A673 (cell line): ENCODE data around the gene PRKAG2.

ENCODE experiments used
- EZH2 ChIP-seq: fragments of 200-600 bp; sonication (generic); IDR thresholded peaks from 2 replicates; pipeline ENCODE4 v1.6.1; 2017; ENCODE audit warnings: borderline replicate concordance, low read depth, mild to moderate bottlenecking, mixed read lengths, antibody characterized with exemption, low read length; ENCODE audit not compliant: poor library complexity, severe bottlenecking
- TF ChIP-seq, protein P1 (sequence below): fragments of 300-800, 200-600 bp; sonication (generic); conservative IDR thresholded peaks from 2 replicates; pipeline ENCODE4 v1.5.1; 2017; ENCODE audit warnings: low read depth, mild to moderate bottlenecking, antibody characterized with exemption, low read length, moderate library complexity, mixed read lengths

DNA sequence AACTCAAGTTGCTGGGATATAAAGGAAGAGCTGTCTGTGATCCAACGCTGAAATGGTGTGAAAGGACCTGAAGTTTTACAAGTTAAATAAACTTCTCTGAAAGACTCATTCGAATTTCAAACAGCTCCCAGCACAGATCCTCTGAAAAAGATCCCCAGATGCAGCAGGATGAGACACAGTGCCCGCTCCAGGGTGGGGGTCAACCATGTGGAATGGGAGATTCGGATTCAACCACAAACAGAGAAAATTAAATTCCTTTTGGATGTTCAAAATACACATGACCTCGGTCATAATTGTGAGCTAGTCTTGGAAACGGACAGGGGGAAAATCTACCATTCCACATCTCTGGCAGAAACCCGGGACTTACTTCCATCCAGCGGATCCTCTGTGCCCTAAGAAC lies 119.6 kb downstream of the PRKAG2 start:
- TF ChIP-seq, protein P1, sequence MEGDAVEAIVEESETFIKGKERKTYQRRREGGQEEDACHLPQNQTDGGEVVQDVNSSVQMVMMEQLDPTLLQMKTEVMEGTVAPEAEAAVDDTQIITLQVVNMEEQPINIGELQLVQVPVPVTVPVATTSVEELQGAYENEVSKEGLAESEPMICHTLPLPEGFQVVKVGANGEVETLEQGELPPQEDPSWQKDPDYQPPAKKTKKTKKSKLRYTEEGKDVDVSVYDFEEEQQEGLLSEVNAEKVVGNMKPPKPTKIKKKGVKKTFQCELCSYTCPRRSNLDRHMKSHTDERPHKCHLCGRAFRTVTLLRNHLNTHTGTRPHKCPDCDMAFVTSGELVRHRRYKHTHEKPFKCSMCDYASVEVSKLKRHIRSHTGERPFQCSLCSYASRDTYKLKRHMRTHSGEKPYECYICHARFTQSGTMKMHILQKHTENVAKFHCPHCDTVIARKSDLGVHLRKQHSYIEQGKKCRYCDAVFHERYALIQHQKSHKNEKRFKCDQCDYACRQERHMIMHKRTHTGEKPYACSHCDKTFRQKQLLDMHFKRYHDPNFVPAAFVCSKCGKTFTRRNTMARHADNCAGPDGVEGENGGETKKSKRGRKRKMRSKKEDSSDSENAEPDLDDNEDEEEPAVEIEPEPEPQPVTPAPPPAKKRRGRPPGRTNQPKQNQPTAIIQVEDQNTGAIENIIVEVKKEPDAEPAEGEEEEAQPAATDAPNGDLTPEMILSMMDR, result no peak
- TF ChIP-seq EZH2, result no peak
